GM18505 (cell line): ENCODE measurements around the gene RNF113B.

Experiments used
- ATAC-seq: cut with Tn5 transposase; IDR thresholded peaks from one replicate; pipeline ENCODE4 v1.9.1; 2021; ENCODE audit not compliant: unreplicated experiment
- POLR2A ChIP-seq: IDR thresholded peaks from 4 replicates; pipeline ENCODE4 v1.6.1; 2011; ENCODE audit warnings: borderline replicate concordance; ENCODE audit not compliant: insufficient read depth, insufficient read length; ENCODE audit errors: extremely low read depth

RNF113B gene

DNA sequence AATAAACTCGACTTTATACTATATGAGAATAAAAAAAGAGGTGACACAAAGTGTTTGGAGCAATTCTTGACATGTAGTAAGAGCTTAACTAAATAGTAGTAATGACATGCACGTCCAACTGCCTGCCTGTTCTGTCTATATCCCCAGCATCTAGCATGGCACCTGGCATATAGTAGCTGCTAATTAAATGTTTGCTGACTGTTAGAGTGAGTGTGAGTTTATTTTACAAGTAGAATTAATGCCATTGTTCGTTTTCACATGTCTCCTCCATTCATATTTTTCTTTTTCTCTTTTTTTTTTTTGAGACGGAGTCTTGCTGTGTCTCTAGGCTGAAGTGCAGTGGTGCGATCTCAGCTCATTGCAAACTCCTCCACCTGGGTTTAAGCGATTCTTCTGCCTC, 38.4 kb upstream of the RNF113B start:
- ATAC-seq, result no peak
- no peak for TF ChIP-seq POLR2A

DNA sequence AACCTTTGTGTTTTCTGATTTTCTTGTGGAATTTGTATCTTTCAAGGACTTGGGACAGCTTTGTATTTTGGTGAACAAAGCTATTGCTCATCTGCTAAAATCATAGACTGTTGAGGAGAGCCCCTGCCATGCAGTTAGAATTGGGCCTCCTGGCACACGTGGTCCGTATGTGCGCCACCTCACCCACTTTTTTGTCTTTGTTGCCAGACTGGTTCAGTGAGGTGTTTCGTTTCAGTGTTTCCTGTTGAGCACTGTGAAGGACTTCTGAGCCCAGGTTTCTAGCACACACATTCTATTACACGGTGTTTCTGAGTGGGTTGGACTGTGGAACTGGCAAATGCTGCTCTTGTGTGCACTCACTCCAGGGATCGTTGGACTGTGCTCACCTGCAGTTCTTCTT, 37.6 kb upstream of the RNF113B start:
- ATAC-seq, result no peak
- no peak for TF ChIP-seq POLR2A

DNA sequence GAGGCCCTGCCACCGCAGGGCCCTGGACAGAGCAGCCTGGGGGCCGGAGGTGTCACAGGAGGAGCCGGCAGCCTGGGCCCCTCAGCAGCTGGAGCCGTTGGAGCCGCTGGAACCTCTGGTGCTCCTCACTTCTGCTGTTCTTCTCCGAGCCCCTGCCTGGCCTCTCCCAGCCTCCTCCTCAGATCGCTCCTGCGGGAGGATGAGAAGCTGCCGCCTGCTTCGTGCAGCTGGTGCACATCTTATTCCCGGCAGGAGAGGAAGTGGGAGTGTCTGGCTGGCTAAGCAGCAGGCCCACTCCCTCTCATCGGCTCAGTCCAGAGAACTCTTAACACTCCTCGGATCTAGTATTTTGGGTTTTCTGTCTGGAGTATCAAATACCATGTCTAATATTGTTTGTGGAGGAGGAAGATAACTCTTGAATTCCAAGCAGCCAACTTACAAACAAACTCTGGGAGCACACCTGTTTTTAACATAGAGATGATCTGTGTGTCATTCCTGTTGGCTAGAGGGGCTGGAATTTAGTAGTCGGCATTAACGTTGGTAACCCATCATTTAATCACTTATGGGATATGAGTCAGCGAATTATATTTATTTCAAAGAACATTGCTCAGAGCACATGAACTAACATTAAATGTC, 37.1 kb upstream of the RNF113B start:
- no peak for TF ChIP-seq POLR2A

DNA sequence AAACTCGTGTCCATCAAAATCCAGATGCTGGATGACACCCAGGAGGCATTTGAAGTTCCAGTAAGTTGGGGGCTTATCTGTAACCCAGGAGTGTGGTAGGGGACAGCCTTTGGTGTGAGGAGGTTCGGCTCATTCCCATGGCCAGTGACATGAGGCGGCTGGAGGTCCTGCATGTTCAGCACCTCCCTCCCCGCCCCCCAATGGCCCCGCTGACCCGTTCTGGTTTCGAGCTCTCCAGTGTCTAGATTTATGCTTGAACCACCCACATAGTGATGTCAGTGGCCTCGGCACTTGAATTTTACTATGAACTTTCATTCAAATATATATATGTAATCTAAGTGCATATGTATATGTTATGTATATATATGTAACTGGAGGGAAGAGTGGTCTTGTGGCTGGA, 36.3 kb upstream of the RNF113B start:
- ATAC-seq, result no peak

More for the DNA sequence above, 37.1 kb upstream of the RNF113B start:
- ATAC-seq, result no peak

DNA sequence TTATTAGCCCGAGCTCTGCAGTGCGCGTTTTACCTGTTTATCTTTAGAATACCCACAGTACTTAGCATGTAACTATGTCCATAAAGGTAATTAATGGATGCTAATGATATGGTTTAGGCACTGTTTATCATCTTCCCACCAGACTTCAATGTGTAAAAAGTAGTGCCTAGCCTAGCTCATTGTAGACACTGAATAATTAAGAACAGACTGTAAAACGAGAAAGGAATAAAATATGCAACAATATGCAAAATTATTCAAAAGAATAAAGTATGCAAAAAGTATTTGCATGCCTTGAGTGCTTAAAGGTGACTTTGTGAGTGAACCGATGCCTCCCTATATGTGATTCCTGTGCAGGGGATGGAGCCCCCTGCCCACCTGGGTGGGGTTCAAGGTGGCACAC, 35.7 kb upstream of the RNF113B start:
- ATAC-seq, result no peak
- TF ChIP-seq POLR2A, result no peak

More for the DNA sequence above, 36.3 kb upstream of the RNF113B start:
- no peak for TF ChIP-seq POLR2A

DNA sequence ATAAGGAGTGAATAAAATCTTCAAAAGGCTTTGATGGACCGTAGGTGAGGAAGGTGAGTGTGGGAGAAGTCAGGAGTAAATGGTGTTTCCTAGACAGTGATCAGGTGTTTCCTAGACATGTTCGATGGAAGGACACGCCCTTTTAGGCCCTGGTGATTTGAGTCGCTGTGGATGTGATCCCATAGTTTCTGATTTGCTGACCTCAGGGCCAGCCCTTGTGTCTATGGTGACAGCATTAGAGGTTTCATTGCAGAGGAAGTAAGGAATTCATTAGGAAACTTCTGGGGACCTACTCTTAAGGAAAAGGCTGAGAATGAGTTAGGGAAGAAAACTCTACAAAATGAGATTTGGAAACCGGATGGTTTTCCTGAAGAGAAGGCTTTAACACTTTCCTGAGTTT, 31.5 kb upstream of the RNF113B start:
- no peak for TF ChIP-seq POLR2A
- ATAC-seq, result no peak

DNA sequence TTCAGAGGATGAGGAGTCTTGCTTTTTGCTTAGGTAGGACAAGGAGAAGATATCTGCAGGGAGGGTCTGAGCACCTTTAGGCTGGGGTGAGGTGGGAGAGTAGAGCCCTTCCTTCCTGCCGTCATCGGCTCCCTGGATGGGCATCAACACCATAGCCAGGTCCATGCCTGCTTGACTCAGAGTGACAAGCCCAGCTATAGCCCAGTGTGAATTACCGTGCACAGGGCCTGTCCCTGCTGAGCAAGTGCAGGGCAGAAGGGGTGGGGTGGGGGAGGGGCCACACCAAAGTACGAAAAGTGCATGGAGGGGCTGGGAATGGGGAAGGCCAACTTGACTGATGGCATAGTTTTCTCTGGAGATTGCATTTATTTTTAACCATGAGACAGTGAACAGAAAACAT, 30.3 kb upstream of the RNF113B start:
- no peak for ATAC-seq
- no peak for TF ChIP-seq POLR2A

DNA sequence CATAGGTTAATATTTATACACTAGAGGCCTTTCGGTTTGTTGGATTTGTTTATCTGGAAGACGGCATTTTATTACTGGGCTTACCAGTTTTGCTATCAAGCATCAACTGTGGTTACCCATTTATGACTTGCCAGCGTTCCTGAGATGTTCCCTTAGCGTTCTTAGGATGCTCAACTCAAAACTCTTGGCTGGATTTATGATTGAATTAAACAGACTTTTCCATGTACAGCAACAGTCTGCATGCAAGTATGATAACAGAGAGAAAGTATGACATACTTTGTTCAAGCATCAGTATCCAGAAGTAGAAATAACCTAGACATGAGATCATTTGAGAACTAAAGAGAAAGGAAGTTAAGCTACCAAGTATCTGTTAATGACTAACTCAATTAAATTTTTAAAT, 29.9 kb upstream of the RNF113B start:
- no peak for TF ChIP-seq POLR2A
- no peak for ATAC-seq

DNA sequence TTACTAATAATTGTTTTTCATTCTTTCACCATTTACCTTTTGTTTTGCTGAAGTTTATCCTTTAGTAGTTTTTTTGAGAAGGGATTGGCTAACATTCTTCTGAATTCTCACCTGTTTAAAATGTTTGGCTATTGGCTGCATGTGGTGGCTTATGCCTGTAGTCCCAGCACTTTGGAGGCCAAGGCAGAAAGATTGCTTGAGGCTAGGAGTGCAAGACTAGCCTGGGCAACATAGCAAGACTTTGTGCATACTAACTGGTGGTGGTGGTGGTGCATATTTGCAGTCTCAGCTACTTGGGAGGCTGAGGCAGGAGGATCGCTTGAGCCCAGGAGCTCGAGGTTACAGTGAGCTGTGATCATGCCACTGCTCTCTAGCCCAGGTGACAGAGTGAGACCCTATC, 27.5 kb upstream of the RNF113B start:
- no peak for ATAC-seq

DNA sequence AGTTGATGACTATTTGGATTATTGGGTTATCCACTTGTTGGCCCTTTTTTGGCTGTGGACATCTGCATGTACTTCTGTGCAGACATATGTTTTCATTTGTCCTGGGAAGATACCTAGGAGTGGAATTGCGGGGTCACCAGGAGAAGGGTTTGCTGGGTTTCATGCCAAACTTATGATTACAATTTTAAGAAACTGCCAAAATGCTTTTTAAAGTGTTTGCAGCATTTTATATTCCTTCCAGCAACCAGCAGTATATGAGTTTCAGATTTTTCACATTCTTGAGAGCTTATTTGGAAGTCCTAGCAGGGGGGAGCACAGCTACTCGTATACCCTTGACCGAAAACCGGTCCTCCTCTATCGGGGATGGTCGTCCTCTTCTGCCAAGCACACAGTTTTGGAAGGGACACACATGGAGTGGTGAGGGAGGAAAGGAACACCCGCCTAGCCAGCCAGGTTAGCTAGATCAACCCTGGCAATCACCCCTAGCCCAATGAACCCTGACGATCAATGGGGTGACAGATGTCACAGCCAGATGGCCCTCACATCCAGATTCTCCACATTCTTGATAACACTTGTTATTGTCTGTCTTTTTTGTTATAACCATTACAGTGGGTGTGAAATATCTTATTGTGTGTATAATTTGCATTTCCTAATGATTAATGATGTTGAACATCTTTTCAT, 26.7 kb upstream of the RNF113B start:
- no peak for ATAC-seq
- TF ChIP-seq POLR2A, result no peak

More for the DNA sequence above, 27.5 kb upstream of the RNF113B start:
- TF ChIP-seq POLR2A, result no peak

DNA sequence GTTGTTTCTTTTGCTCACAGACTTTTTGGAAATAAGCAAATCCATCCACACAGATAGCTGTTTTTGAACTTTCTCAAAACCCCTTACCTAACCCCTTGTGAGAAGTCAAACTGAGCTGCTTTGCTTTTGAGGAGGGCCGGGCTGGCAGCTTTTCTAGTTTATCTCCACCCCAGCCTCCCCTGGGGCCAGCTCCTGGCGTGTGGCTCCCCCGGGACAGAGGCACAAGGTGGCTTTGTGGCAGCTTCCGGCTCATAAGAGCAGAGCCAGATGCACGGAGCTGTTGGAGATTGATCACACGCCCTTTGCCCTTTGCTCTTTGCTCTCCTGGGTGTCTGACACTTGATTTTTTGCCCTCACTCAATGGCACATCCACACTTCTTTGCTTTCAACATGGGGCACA, 24.9 kb upstream of the RNF113B start:
- TF ChIP-seq POLR2A, result no peak
- ATAC-seq, result no peak

DNA sequence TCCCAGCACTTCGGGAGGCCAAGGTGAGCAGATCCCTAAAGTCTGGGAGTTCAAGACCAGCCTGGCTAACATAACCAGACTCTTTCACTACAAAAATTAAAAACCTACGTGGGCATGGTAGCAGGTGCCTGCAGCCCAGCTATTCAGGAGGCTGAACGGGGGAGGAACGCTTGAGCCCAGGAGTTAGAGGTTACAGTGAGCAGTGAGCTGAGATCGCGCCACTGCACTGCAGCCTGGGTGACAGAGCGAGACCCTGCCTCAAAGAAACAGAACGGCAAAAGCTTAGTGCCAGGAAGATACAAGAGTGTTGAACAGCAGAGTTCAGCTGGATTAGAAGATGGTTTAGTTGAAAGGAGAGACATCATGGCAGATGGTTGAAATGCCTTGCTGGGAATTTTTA, 24.1 kb upstream of the RNF113B start:
- ATAC-seq, result no peak

DNA sequence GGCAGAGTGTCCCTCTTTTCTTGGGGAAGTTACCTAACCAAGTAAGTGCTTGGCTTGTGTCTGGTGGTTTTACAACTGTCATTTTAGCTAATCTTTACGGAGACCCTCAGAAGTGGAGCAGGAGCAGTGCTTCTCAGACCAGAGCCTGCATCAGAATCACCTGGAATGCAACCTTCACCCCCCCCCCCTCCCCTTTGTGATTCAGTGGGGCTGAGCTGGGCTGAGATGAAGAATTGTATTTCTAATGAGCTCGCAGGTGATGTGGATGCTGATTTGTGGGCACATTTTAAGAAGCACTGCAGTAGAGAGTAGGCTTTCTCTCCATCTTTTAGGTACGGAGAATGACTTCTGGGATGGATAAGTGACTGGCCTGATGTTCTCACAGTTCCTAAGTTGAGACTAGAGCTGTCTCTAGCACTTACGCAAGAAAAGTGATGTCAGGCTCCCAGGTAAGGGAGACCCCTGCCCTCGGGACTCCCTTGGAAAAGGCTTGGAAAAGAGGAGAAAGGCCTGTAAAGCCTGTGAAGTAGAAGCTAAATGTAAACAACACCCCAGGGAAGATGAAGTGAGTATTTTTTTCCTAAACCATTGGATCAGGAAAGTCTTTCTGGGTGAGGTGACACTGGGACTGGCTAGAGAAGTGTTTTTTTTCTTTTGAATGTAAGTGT, 23.3 kb upstream of the RNF113B start:
- TF ChIP-seq POLR2A, result no peak
- ATAC-seq, result no peak

More for the DNA sequence above, 24.1 kb upstream of the RNF113B start:
- no peak for TF ChIP-seq POLR2A

DNA sequence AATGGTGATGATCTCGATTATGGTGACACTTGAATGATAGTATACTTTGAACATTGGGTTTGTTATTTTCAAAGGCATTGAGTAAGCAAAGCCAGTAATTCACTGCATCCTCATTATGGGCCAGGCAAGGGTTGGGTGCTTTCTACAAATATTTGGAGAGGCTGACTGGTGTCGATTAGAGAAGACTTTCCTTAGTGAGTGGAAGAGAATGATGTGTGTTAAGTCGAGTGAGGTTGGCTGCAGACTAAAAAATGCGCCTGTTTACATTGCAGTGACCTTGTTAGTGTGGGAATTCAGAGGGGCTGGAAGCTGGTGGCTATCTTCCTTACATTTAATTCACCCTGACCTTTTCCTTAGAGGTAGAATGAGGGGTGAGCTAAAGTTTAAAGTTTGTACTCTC, 22.4 kb upstream of the RNF113B start:
- no peak for ATAC-seq
- no peak for TF ChIP-seq POLR2A
